Loucy (cell line): ENCODE data around the gene CELF5.

ENCODE experiments used
- H2AFZ ChIP-seq: fragments of 200-600 bp; sonication (generic); 2 replicates; pipeline ENCODE4 v1.6.0; 2016; ENCODE audit warnings: antibody characterized with exemption, mild to moderate bottlenecking, low read length, moderate library complexity
- H3F3A ChIP-seq: fragments of 200-600 bp; 2 replicates; pipeline ENCODE4 v1.6.0; 2016; ENCODE audit warnings: antibody characterized with exemption, low read depth, mild to moderate bottlenecking
- H3K27me3 ChIP-seq: fragments of 200-600 bp; sonication (generic); 2 replicates; pipeline ENCODE4 v1.6.1; 2014; ENCODE audit warnings: low read length, mild to moderate bottlenecking; ENCODE audit not compliant: insufficient read depth, poor library complexity, severe bottlenecking
- H3K36me3 ChIP-seq: fragments of 200-600 bp; sonication (generic); 2 replicates; pipeline ENCODE4 v1.6.1; 2016; ENCODE audit warnings: low read length; ENCODE audit not compliant: insufficient read depth
- H3K4me1 ChIP-seq: fragments of 200-600 bp; sonication (generic); 2 replicates; pipeline ENCODE4 v1.5.1; 2014; ENCODE audit warnings: low read length, mild to moderate bottlenecking; ENCODE audit not compliant: insufficient read depth, poor library complexity, severe bottlenecking
- H3K4me2 ChIP-seq: fragments of 200-600 bp; sonication (generic); 2 replicates; pipeline ENCODE4 v1.6.0; 2014; ENCODE audit warnings: antibody characterized with exemption, low read length, low read depth, mild to moderate bottlenecking; ENCODE audit not compliant: poor library complexity, severe bottlenecking
- H3K4me3 ChIP-seq: fragments of 200-600 bp; sonication (generic); 2 replicates; pipeline ENCODE4 v1.5.1; 2014; ENCODE audit warnings: low read length, mild to moderate bottlenecking, mixed read lengths; ENCODE audit not compliant: poor library complexity, severe bottlenecking
- H3K79me2 ChIP-seq: fragments of 200-600 bp; sonication (generic); 2 replicates; pipeline ENCODE4 v1.6.1; 2014; ENCODE audit warnings: low read length; ENCODE audit not compliant: insufficient read depth
- H3K9ac ChIP-seq: fragments of 200-600 bp; sonication (generic); 2 replicates; pipeline ENCODE4 v1.6.0; 2014; ENCODE audit warnings: mild to moderate bottlenecking, low read depth, low read length, moderate library complexity; ENCODE audit not compliant: poor library complexity, severe bottlenecking
- H3K9me2 ChIP-seq: fragments of 200-600 bp; sonication (generic); replicated peaks from 2 replicates; pipeline ENCODE4 v1.6.1; 2016; ENCODE audit warnings: low read depth, low read length, mixed read lengths
- H3K9me3 ChIP-seq: fragments of 200-600 bp; sonication (generic); 2 replicates; pipeline ENCODE4 v1.6.1; 2014; ENCODE audit warnings: mild to moderate bottlenecking, antibody characterized with exemption, low read length, low read depth; ENCODE audit not compliant: insufficient read depth
- H4K20me1 ChIP-seq: fragments of 200-600 bp; sonication (generic); 2 replicates; pipeline ENCODE4 v1.6.0; 2014; ENCODE audit warnings: antibody characterized with exemption, low read length, mild to moderate bottlenecking; ENCODE audit not compliant: insufficient read depth, poor library complexity, severe bottlenecking
- EZH2phosphoT487 ChIP-seq: fragments of 200-600 bp; IDR thresholded peaks from 2 replicates; pipeline ENCODE4 v1.6.1; 2018; ENCODE audit warnings: antibody characterized with exemption, mild to moderate bottlenecking, moderate library complexity, borderline replicate concordance
- TF ChIP-seq, protein P1 (sequence below): fragments of 200-600 bp; sonication (generic); conservative IDR thresholded peaks from 2 replicates; pipeline ENCODE4 v1.5.1; 2014; ENCODE audit warnings: mild to moderate bottlenecking, antibody characterized with exemption, low read length

The CELF5 gene

DNA sequence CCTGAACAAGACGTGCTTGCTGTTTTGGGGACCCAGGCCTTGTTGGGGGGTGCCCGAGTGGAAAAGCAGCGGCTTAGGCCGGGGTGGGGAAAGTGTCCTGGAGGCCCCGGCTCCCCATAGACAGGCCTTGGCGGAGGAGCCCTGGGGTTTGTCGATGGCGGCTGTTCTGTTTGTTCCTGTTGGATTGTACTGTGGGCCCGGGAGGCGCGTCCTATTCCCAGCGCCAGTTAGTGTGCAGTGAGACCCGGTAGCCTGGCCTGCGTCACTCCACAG, 27.6 kb upstream of the CELF5 start:
- Histone ChIP-seq H4K20me1 (no peaks in the 10 kb centered on the region), H3K27me3 (no peaks in the 10 kb centered on the region), H3F3A (no peaks in the 10 kb centered on the region), H3K4me1 (no peaks in the 10 kb centered on the region), H3K4me2 (no peak overlapping the region), H3K9me3 (no peaks in the 10 kb centered on the region), H3K36me3 (peaks cover 3% of the 10 kb centered on the region; the same call in 1 of the 2 replicates), H3K9ac (no peak overlapping the region), H3K4me3 (no peak overlapping the region), H2AFZ (no peak overlapping the region), H3K9me2 (no peaks in the 10 kb centered on the region), H3K79me2 (no peaks in the 10 kb centered on the region)
- no peak for TF ChIP-seq EZH2phosphoT487
- TF ChIP-seq, protein P1, sequence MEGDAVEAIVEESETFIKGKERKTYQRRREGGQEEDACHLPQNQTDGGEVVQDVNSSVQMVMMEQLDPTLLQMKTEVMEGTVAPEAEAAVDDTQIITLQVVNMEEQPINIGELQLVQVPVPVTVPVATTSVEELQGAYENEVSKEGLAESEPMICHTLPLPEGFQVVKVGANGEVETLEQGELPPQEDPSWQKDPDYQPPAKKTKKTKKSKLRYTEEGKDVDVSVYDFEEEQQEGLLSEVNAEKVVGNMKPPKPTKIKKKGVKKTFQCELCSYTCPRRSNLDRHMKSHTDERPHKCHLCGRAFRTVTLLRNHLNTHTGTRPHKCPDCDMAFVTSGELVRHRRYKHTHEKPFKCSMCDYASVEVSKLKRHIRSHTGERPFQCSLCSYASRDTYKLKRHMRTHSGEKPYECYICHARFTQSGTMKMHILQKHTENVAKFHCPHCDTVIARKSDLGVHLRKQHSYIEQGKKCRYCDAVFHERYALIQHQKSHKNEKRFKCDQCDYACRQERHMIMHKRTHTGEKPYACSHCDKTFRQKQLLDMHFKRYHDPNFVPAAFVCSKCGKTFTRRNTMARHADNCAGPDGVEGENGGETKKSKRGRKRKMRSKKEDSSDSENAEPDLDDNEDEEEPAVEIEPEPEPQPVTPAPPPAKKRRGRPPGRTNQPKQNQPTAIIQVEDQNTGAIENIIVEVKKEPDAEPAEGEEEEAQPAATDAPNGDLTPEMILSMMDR: no peak

DNA sequence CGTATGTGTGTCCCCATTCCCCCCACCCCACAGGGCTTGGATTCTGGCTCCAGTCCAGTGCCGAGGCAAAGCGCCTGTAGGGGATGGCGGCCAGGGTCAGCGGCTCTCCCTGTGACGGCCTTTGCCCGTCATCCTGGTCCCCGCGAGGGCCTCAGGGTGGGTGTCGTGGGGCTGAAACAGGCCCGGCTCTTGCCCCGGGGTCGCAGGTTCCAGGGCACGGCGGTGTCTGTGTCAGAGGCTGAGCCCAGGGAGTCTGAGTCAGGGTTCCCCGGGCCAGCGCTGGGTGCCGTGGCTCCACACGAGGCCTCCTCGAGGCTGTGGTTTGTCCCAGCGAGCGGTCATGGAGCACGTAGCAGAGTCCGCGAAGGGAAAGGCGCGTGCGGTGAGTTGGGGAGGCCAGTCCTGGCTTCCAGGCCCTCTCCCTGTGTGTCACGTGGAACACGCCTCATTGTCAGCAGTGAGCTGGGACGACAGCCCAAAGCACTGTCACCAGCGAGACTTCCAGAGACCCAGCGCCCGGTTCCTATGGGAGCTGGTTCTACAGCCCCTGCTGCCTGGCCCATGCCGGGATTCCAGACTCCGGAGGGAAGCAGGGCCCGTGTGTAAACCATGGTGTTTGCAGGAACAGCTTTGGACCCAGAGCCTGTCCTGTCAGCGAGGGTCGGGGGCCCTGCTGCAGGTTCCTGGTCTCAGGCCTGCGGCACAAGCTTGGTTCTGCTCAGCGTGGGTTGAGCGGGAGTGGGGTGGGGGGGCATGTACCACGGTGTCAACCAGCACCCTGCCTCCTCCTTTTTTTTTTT, 25.4 kb upstream of the CELF5 start:
- Histone ChIP-seq H4K20me1 (no peaks in the 10 kb centered on the region), H3K9ac (no peak overlapping the region), H3K36me3 (peaks cover 3% of the 10 kb centered on the region; the same call in 1 of the 2 replicates), H3K9me2 (no peaks in the 10 kb centered on the region), H3F3A (no peaks in the 10 kb centered on the region), H3K27me3 (no peaks in the 10 kb centered on the region), H3K4me3 (no peak overlapping the region), H3K4me1 (no peaks in the 10 kb centered on the region), H3K79me2 (no peaks in the 10 kb centered on the region), H2AFZ (no peak overlapping the region), H3K4me2 (no peak overlapping the region), H3K9me3 (no peaks in the 10 kb centered on the region)
- no peak for TF ChIP-seq EZH2phosphoT487
- TF ChIP-seq, protein P1: no peak

GRCh38 chr19:3201072-3201700, 23.3 kb upstream of the CELF5 start:
- H4K20me1 ChIP-seq: no peaks in the 10 kb centered on the region
- no peak overlapping the region for H3K4me2 ChIP-seq
- no peaks in the 10 kb centered on the region for H3K9me3 ChIP-seq
- H3K9me2 ChIP-seq: no peaks in the 10 kb centered on the region
- no peak for TF ChIP-seq EZH2phosphoT487
- TF ChIP-seq, protein P1: no peak
- no peaks in the 10 kb centered on the region for H3K79me2 ChIP-seq
- no peaks in the 10 kb centered on the region for H3F3A ChIP-seq
- no peak overlapping the region for H3K9ac ChIP-seq
- H3K4me3 ChIP-seq: no peak overlapping the region
- no peaks in the 10 kb centered on the region for H3K4me1 ChIP-seq
- no peaks in the 10 kb centered on the region for H3K27me3 ChIP-seq
- H3K36me3 ChIP-seq: peaks cover 3% of the 10 kb centered on the region; the same call in 1 of the 2 replicates
- no peak overlapping the region for H2AFZ ChIP-seq
